HCT116 (cell line): ENCODE data around the gene HTR2C. TPM values are rescaled to one million over a fixed set of nuclear protein-coding genes. Genes with fewer than 3 reads are reported as not detected.

ENCODE experiments used
- ATAC-seq: fragments of 200-7000 bp; cut with Tn5 transposase; 2 replicates; pipeline ENCODE4 v1.9.1; 2020; ENCODE audit warnings: mild to moderate bottlenecking, moderate library complexity
- BruUV-seq: library from RNA; stranded (reverse); fragments of 400-500 nt; replicated peaks from 2 replicates; lab custom pipeline; 2021; lab: Mats Ljungman, UMichigan
- CTCF ChIA-PET: fragments of 300-600 bp; sonication (Branson Sonifier 250); formaldehyde crosslinking; loops from one replicate; lab custom pipeline; 2021; ENCODE audit warnings: antibody characterized with exemption; lab: Charles Lee
- POLR2A ChIA-PET: fragments of 300-600, 350-600 bp; sonication (Branson Sonifier 250); formaldehyde crosslinking; loops from one replicate; lab custom pipeline; 2021; ENCODE audit warnings: antibody characterized with exemption; lab: Charles Lee
- RAD21 ChIA-PET, 2 experiments: fragments of 300-600 bp; sonication (Branson Sonifier 250); formaldehyde crosslinking; loops; one replicate each; lab custom pipeline; 2023; ENCODE audit warnings: low total read pairs in 2 of 2; ENCODE audit not compliant: uncharacterized antibody in 2 of 2, unreplicated experiment in 2 of 2, low non-redundant PET in 1 of 2; lab: Charles Lee
- DNase-seq: peaks from one replicate; pipeline ENCODE4 v3.0.0-alpha.2; 2010; ENCODE audit warnings: low read depth, low spot score
- H2AFZ ChIP-seq: fragments of 200-600 bp; shearing (Covaris generic), sonication (generic); 2 replicates; pipeline ENCODE4 v1.6.1; 2017; ENCODE audit warnings: low read depth, mixed run types, mixed read lengths, antibody characterized with exemption, low read length; ENCODE audit not compliant: poor library complexity, severe bottlenecking
- H3K27ac ChIP-seq: 2 replicates; pipeline ENCODE4 v1.5.1; 2012; ENCODE audit warnings: low read depth, low read length
- H3K27me3 ChIP-seq: fragments of 200-600 bp; sonication (generic); 2 replicates; pipeline ENCODE4 v1.6.1; 2016; ENCODE audit warnings: mixed run types, low read length, mixed read lengths; ENCODE audit not compliant: insufficient read depth
- H3K36me3 ChIP-seq, 2 experiments: fragments of 200-500 bp in 1 of 2; fragments of 200-600 bp in 1 of 2; sonication (Bioruptor generic) in 1 of 2; sonication (generic) in 1 of 2; 2 replicates each; pipeline versions ENCODE4 v1.5.1 to v1.6.1; 2014 to 2016; ENCODE audit warnings: low read length in 2 of 2, inconsistent platforms in 1 of 2, mixed read lengths in 1 of 2, mixed run types in 1 of 2; ENCODE audit not compliant: insufficient read depth in 2 of 2, control insufficient read depth in 1 of 2
- H3K4me1 ChIP-seq, 2 experiments: fragments of 200-600 bp in 1 of 2; sonication (generic) in 1 of 2; 2 replicates each; pipeline versions ENCODE4 v1.5.1 to v1.6.1; 2012 to 2017; ENCODE audit warnings: low read length in 2 of 2, inconsistent platforms in 1 of 2, mild to moderate bottlenecking in 1 of 2, mixed read lengths in 1 of 2, mixed run types in 1 of 2, moderate library complexity in 1 of 2; ENCODE audit not compliant: insufficient read depth in 2 of 2, control insufficient read depth in 1 of 2
- H3K4me2 ChIP-seq: fragments of 200-600 bp; sonication (generic); 2 replicates; pipeline ENCODE4 v1.6.1; 2017; ENCODE audit warnings: mixed run types, low read length, mixed read lengths
- H3K4me3 ChIP-seq, 2 experiments: fragments of 200-600 bp in 1 of 2; sonication (generic) in 1 of 2; replicated peaks in 1 of 2; 2 replicates each; pipeline ENCODE4 v1.5.1; 2011 to 2016; ENCODE audit warnings: low read length in 2 of 2, control low read depth in 1 of 2, low read depth in 1 of 2, mild to moderate bottlenecking in 1 of 2, mixed read lengths in 1 of 2, mixed run types in 1 of 2
- H3K79me2 ChIP-seq: fragments of 200-600 bp; sonication (generic); 2 replicates; pipeline ENCODE4 v1.6.1; 2017; ENCODE audit warnings: mild to moderate bottlenecking, mixed run types, low read length, moderate library complexity, mixed read lengths; ENCODE audit not compliant: insufficient read depth
- H3K9ac ChIP-seq: fragments of 200-600 bp; sonication (generic); 2 replicates; pipeline ENCODE4 v1.6.1; 2016; ENCODE audit warnings: low read length, mixed read lengths
- H3K9me2 ChIP-seq: fragments of 200-600 bp; sonication (generic), shearing (Covaris generic); 2 replicates; pipeline ENCODE4 v1.6.1; 2017; ENCODE audit warnings: mixed run types, mild to moderate bottlenecking, moderate library complexity; ENCODE audit not compliant: insufficient read depth
- H3K9me3 ChIP-seq, 2 experiments: fragments of 200-500 bp in 1 of 2; fragments of 200-600 bp in 1 of 2; sonication (Bioruptor generic) in 1 of 2; sonication (generic) in 1 of 2; 2 replicates each; pipeline ENCODE4 v1.6.1; 2014 to 2017; ENCODE audit warnings: low read length in 2 of 2, mixed read lengths in 2 of 2, inconsistent platforms in 1 of 2, low read depth in 1 of 2, mild to moderate bottlenecking in 1 of 2, mixed run types in 1 of 2, moderate library complexity in 1 of 2; ENCODE audit not compliant: control insufficient read depth in 1 of 2, insufficient read depth in 1 of 2
- H4K20me1 ChIP-seq: fragments of 200-600 bp; sonication (generic), shearing (Covaris generic); 2 replicates; pipeline ENCODE4 v1.6.1; 2017; ENCODE audit warnings: mixed run types, mild to moderate bottlenecking, moderate library complexity; ENCODE audit not compliant: insufficient read depth
- CTCF ChIP-seq, 3 experiments: fragments of 200-600 bp in 1 of 3; sonication (generic) in 1 of 3; IDR thresholded peaks in 2 of 3; conservative IDR thresholded peaks in 1 of 3; 2 replicates each; pipeline ENCODE4 v1.5.1; 2012 to 2017; ENCODE audit warnings: low read depth in 2 of 3, low read length in 2 of 3, antibody characterized with exemption in 1 of 3, borderline replicate concordance in 1 of 3, control low read depth in 1 of 3, mild to moderate bottlenecking in 1 of 3, mixed read lengths in 1 of 3, mixed run types in 1 of 3, moderate library complexity in 1 of 3; ENCODE audit not compliant: insufficient read depth in 1 of 3
- EGR1 ChIP-seq: IDR thresholded peaks from 2 replicates; pipeline ENCODE4 v1.6.1; 2012; ENCODE audit warnings: low read depth
- EZH2phosphoT487 ChIP-seq: fragments of 200-600 bp; IDR thresholded peaks from 2 replicates; pipeline ENCODE4 v1.6.1; 2018; ENCODE audit warnings: antibody characterized with exemption, borderline replicate concordance
- POLR2AphosphoS5 ChIP-seq: IDR thresholded peaks from 2 replicates; pipeline ENCODE4 v1.6.1; 2011; ENCODE audit warnings: mild to moderate bottlenecking, low read depth, low read length, moderate library complexity
- YY1 ChIP-seq: IDR thresholded peaks from 2 replicates; pipeline ENCODE4 v1.6.1; 2011; ENCODE audit warnings: low read length, low read depth, moderate library complexity, mild to moderate bottlenecking; ENCODE audit not compliant: insufficient replicate concordance; ENCODE audit errors: extremely low read depth
- ZBTB33 ChIP-seq: IDR thresholded peaks from 2 replicates; pipeline ENCODE4 v1.6.1; 2011; ENCODE audit warnings: mild to moderate bottlenecking, low read length, moderate library complexity; ENCODE audit not compliant: insufficient replicate concordance; ENCODE audit errors: extremely low read depth
- intact Hi-C: fragments of 100-400 bp; cut with micrococcal nuclease; formaldehyde crosslinking; loops from 2 replicates; pipeline ENCODE4 v1.10.0; 2022
- total RNA-seq: library from RNA; stranded (reverse); gene quantifications from one replicate; pipeline ENCODE4 v1.2.1, GENCODE V29; 2021; ENCODE audit not compliant: unreplicated experiment
- TF ChIP-seq, protein P1 (sequence below): IDR thresholded peaks from 2 replicates; pipeline ENCODE4 v1.6.1; 2012

HTR2C gene
- total RNA-seq, 1 experiment from 2014 or later, result not detected

- TF ChIP-seq CTCF (IDR thresholded peaks at IDR 0.05 in 2 of 3, conservative IDR thresholded peaks at IDR 0.05 in 1 of 3; ENCODE audit: borderline replicate concordance in 1 of 3, insufficient read depth in 1 of 3, low read depth in 2 of 3, low read length in 2 of 3), result no peak
- TF ChIP-seq, protein P1, sequence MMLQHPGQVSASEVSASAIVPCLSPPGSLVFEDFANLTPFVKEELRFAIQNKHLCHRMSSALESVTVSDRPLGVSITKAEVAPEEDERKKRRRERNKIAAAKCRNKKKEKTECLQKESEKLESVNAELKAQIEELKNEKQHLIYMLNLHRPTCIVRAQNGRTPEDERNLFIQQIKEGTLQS, result no peak
- TF ChIP-seq YY1, result no peak
- no peak for TF ChIP-seq POLR2AphosphoS5
- TF ChIP-seq EGR1, result no peak
- no peak for TF ChIP-seq EZH2phosphoT487
Measured at GRCh38 chrX:114615765-114616164, 31.9 kb downstream of the HTR2C start (continued).

DNA sequence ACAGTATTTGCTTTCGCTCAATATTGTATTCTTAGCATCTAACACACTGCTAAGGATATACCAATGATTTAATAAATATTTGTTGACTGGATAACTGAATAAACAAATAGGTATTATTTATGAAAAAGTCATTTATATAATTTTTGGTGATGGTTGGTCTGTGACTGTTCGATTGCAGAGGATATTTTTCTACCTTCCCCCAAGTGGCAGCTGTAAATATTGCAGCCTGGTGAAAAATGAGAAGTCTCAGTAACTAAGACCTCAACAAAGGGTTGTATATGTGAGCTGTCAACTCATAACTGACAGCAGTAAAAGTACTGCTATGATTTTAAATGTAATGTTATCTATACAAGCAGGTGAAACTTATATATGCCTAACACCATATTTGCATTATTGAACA lies 36.0 kb downstream of the HTR2C start:
- H3K9ac ChIP-seq, result no peak overlapping the region
- no peaks in the 10 kb centered on the region for H3K36me3 ChIP-seq
- ATAC-seq, result no peak; the same call in 1 of the 2 replicates
- no peaks in the 10 kb centered on the region for H3K9me3 ChIP-seq
- ChIA-PET POLR2A (no interaction called here), CTCF (interaction anchor here (0.9 to 1.5 kb wide), 2 partner anchors 9 to 337 kb away, joined by 3 to 7 read pairs; no protein-coding TSS in a partner anchor), RAD21 (no interaction called here)
- no TSS peak for BruUV-seq
- peak overlapping the region; percentile 11 for H2AFZ ChIP-seq
- no peak overlapping the region for H3K4me2 ChIP-seq
- H3K79me2 ChIP-seq, result no peaks in the 10 kb centered on the region
- no peaks in the 10 kb centered on the region for H4K20me1 ChIP-seq
- intact Hi-C loops, result loop anchor here (10.0 kb wide), 1 partner anchor 525 kb away; no protein-coding TSS in a partner anchor
- H3K4me1 ChIP-seq, result no peaks in the 10 kb centered on the region
- DNase-seq, result no peak
- no peak overlapping the region for H3K27ac ChIP-seq
- TF ChIP-seq CTCF (IDR thresholded peaks at IDR 0.05 in 2 of 3, conservative IDR thresholded peaks at IDR 0.05 in 1 of 3; ENCODE audit: borderline replicate concordance in 1 of 3, insufficient read depth in 1 of 3, low read depth in 2 of 3, low read length in 2 of 3) (peak in 2 of 3 experiments; percentile 37 to 40; a peak in 3 of 6 replicates), ZBTB33 (no peak)
- no peaks in the 10 kb centered on the region for H3K9me2 ChIP-seq
- H3K27me3 ChIP-seq, result no peaks in the 10 kb centered on the region
- no peak overlapping the region for H3K4me3 ChIP-seq
